DMS 273 (cell line): ENCODE measurements around the gene CD24.
A peak's percentile ranks its signal among the peaks of the same experiment; 100 is the strongest.
"Not testable (repeated sequence)": the region's sequence is repeated elsewhere in the genome, so short reads cannot be mapped to it uniquely, and the experiment has no call there.

Experiments used
- DNase-seq: peaks from one replicate; lab custom pipeline; 2025; ENCODE audit not compliant: unreplicated experiment; lab: John Stamatoyannopoulos, UW

The CD24 gene

DNA sequence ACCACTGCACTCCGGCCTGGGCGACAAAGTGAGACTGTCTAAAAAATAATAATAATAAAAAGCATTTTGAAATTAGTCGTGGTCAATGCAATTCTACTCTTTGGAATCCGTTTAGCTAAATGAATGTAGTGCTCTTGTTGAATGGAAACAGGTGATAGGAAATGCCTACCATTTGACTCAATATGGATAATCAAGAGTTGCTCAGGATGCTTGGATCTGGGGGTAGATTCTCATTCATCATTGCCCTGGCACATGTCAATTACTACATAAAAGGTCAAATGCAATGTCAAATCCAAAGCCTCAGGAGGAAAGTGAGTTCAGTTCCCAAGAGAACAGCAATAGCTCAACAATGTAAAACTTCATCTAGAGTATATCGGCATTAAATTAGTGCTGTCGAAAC lies 3.8 kb downstream of the CD24 start:
- not testable (repeated sequence) for DNase-seq

DNA sequence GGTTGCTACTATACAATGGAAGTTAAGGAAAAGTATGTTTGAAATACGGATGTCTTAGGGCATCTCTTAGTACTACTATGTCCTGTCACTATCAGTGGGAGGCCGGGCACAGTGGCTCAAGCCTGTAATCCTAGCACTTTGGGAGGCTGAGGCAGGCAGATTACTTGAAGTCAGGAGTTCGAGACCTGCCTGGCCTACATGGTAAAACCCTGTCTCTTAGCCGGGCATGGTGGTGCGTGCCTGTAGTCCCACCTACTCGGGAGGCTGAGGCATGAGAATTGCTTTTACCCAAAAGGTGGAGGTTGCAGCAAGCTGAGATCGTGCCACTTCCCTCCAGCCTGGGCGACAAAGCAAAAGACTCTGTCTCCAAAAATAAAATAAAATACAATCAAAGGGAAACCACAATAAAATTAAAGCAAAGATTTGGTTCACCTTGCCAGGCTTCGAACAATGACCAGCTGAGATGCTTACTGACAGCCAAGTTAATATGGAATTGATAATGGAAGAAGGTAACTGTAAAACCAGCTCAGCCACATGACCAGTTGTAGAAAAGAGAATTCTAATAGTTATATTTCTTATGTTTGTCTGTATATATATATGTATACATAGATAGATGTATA lies 6.5 kb downstream of the CD24 start:
- DNase-seq: no peak

- DNase-seq: no peak
These were observed 7.6 kb downstream of the CD24 start for GRCh38 chr6:106966671-106967640.

DNA sequence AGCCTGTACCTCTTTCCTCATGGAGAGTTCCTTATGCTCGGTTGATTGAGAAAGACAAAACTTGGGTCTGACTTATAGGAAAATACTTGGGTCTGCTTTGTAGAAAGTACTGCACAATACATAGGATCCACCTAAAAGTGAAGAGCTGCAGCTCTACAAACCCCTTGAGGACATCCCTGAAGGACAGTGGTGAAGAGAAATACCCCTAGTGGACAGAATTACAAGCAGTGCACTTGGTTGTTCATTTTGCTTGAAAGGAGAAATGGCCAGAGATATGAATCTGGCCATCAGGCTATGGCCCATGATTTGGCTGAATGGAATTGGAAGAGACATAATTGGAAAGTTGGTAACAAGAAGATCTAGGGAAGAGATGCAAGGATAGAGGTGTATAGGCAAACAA lies 8.3 kb downstream of the CD24 start:
- DNase-seq: no peak

DNA sequence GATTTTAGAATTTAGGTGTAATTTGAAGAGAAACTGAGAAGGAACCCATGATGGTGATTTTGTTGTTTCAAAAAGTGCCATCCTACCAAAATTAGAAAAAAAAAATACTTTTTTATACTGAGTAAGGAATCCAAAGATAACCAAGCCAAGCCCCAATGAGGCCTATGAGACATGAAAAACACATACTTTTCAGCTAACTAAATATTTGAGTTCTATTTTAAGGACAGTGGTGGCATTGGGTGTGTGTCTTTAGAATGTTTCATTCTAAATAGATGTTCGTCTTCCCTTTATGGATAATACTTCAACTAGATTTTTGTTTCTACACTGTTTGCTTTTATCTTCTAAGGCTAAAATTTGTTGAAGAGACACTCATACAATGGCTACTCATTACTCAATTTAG lies 9.6 kb downstream of the CD24 start:
- no peak for DNase-seq

DNA sequence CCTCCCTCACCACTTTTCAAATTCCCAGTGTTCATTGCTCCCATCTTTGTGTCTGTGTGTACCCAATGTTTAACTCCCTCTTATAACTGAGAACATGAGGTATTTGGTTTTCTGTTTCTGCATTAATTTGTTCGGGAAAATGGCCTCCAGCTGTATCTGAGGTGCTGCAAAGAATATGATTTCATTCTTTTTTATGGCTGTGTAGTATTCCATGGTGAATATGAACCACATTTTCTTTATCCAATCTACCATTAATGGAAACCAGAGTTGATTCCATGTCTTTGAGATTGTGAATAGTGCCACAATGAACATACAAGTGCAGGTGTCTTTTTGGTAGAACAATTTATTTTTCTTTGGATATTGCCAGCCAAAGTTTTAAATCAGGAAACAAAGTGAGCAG lies 10.4 kb downstream of the CD24 start:
- DNase-seq: no peak

DNA sequence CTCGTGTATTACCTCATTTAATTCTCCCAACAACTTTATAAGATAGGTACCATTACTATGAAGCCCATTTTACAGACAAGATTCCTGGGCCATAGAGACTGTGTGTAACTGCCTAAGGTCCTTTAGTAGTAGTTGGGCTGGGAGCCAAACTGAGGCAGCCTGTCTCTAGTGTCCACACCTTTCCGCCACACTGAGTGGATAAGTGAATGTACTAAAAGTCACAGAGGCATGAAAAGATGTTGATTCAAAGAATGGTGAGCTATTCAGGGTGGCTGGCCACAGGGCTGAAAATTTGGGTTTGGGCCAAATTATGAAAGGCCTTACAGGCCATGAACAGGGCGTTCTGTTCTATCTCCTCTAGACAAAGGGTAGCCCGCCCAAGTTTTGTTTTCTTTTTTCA lies 11.0 kb downstream of the CD24 start:
- no peak for DNase-seq

DNA sequence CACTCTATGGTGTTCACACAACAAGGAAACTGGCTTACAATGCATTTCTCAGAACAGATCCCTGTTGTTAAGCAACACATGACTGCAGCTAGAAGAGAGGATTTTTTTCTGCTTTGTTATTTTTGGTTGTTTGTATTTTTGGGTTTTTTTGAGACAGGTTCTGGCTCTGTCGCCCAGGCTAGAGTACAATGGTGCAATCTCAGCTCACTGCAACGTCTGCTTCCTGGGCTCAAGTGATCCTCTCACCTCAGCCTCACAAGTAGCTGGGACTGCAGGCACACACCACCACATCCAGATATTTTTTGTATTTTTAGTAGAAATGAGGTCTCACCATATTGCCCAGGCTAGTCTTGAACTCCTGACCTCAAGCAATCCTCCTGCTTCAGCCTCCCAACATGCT lies 12.7 kb downstream of the CD24 start:
- DNase-seq: no peak

- DNase-seq: no peak
These were observed 13.4 kb downstream of the CD24 start for GRCh38 chr6:106961136-106961535.

DNA sequence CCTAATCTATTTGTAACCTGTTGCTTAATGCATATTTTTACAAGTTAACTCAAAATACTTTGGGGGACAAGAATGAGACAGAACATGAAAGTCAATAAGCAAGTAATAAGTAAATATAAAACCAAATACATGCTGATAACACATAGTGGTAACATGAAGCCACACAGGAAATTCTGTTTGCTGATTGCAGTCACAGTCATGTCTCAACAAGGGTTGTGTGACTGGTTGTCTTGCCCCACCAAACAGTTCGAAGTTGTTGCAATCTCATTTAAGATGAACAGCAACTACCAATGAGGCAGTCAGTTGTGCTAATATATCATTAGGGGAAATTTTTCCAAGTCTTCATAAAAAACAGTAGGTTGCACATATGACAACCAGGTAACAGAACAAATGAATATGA lies 14.5 kb downstream of the CD24 start:
- no peak for DNase-seq

DNA sequence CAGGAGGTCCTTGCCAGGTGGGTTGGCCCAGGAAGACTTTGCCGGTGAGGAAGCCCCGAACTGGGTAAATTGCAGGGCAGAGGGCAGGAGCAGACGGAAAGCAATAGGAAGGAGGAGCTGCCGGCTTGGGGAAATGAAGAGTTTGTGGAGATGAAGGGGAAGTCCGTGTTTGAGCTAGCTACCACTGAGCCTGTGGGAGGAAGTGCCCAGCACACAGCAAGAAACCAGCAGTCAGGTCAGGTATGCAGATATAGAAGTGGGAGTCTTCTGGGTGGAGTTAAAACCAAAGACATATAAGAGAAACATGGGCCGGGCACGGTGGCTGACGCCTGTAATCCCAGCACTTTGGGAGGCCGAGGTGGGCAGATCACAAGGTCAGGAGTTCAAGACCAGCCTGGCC lies 34.7 kb downstream of the CD24 start:
- DNase-seq: no peak

DNA sequence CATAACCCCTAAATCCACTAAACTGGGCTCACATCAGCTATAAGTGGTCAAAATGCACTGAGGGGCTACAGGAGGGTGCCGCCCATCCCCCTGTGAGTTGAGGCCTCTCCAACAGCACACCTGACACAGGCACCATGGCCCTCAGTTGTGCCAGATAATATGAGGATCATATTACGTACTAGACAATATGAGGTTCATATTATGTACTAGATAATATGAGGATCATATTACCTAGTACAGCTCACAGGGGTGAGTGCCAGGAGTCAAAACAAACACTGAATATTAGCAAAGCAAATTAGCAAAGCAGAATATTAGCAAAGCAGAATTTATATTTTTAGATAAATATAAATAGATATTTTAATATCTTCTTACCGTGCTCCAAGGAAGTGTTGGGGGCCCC lies 35.3 kb downstream of the CD24 start:
- no peak for DNase-seq

GRCh38 chr6:106927531-106928398 lies 46.8 kb downstream of the CD24 start:
- DNase-seq: peak; percentile 68

DNA sequence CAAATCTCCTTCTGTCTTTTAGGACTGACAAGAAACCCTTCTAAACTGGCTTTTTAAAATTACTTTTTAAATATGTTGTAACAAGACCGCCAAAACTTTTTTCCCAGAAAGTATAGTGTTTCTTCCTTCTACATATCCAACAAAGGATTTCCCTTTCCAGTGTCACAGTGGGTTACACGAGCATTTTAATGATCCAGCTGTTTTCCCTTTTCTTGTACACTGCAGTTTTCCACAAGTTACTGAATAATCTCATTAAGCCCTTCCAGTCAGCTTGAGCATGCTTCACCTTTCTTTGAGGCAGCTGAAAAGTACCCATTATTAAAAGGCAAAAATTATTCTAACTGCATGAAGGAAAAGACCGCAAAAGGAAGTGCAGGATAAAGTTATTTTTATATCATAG lies 48.6 kb downstream of the CD24 start:
- no peak for DNase-seq

GRCh38 chr6:106924694-106925523 lies 49.6 kb downstream of the CD24 start:
- DNase-seq: no peak

DNA sequence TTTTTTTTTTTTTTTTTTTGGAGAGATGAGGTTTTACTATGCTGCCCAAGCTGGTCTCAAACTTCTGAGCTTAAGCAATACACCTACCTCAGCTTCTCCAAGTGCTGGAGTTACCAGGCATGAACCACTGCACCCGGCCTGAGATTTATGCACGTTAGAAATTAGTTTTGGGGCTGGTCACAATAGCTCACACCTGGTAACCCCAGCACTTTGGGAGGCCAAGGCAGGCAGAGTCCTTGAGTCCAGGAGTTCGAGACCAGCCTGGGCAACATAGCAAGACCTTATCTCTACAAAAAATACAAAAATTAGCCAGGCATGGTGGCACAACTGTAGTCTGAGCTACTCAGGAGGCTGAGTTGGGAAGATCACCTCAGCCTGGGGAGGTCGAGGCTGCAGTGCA lies 51.9 kb downstream of the CD24 start:
- no peak for DNase-seq
